NCI-H187 treated with DMSO at 0.1 percent for 48 hours (cell line): Measurements from ENCODE around the gene MTG1.

Experiments
- DNase-seq: peaks from one replicate; lab custom pipeline; 2025; lab: John Stamatoyannopoulos, UW

The MTG1 gene

DNA sequence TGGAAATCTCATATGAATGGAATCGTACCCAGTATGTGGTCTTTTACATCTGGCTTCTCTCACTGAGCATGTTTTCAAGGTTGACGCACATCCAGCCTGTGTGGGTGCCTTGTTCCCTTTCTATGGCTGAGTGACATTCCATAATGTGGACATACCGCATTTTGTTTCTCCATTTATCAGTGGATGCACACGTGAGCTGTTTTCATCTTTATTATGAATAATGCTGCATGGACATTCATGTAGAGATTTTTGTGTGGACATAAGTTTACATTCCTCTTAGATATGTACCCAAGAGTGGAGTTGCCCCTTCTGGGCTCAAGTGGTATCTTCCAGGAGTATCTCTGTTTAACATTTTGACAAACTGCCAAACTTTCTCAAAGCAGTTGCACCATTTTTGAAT is 58.5 kb downstream of the MTG1 start:
- DNase-seq = no peak

DNA sequence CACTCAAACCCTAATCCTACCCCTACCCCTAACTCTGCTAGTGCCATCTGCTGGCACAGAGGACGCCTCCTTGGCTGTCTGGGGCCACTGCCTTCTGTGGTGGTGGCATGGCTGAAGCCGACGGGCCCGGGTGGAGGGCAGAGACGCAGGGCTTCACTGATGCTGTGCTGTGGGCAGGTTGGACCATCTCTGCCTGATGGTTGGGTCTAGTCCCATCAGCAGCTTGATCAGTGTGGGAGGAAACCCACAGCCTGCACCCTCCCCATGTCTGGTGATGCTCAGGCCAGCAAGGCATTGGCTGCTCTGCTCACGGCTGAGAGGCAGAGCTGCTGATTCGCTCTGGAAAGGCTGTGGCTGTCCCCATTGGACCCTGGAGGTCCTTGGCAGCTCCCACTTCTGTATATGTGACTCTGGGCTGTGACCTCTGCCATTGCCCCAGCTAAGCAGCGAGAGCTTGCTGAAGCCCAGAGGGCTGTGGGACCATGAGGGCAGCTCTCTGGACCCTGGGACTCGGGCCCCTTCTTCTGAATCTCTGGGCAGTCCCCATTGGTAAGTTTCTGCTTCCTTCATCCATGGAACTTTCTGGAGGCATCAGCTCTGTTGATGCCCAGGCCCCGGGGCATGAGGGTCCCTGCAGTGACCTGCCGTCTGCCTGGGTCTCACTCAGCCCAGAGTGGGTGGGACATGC is 59.7 kb downstream of the MTG1 start, which contains the start of gene SCART1:
SCART1 (plus strand) TSS at position 430 of the 688 bp plus-strand sequence; CDS start at position 483, 53 bp downstream.
- DNase-seq = no peak

DNA sequence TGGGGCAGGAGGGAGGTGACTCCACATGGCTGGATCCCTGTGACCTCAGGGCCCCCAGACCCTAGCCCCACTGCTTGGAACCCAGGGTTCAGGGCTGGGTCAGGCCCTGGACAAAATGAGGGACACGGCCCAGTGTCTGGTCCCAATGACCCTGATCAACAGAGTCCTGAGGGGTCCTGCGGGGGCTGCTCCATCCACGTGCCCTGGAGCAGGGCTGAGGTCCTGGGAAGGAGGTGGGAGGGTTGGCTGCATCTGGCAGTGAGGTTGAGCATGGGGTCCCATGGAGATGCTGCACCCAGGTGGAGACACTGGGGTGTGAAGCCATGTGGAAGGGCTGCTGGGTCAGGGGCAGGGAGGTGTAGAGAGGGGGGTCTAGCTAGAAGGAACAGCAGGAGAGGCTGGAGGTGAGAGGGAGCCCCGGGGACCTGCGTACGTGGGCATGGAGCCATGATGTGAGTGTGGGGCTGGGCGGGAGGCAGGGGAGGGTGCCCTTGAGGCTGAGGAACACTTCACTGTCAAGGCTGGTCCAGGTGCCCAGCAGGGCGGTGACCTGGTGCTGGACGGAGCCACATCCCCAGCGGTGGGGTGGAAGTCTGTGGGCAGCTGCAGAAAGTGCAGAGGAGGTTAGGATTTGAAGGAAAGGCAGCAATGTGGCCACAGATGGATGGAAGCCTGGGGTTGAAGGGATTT is 60.4 kb downstream of the MTG1 start:
- DNase-seq = no peak

DNA sequence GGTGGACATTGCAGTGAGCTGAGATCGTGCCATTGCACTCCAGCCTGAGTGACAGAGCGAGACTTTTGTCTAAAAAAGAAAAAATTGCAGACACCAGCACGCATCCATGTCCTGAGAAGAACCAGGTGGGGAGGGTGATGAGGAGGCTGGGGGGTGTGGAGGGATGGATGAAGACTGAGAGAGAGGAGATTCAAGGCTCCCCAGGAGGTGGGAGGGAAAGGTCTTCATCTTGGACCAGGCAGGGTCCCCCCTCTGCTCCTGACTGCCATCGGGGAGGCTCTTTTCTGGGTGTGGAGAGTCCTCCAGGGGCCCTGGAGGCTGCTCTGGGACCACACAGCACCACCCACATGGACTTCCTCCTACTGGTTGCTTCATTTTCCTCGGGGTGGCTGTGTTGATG is 61.2 kb downstream of the MTG1 start:
- no peak for DNase-seq

DNA sequence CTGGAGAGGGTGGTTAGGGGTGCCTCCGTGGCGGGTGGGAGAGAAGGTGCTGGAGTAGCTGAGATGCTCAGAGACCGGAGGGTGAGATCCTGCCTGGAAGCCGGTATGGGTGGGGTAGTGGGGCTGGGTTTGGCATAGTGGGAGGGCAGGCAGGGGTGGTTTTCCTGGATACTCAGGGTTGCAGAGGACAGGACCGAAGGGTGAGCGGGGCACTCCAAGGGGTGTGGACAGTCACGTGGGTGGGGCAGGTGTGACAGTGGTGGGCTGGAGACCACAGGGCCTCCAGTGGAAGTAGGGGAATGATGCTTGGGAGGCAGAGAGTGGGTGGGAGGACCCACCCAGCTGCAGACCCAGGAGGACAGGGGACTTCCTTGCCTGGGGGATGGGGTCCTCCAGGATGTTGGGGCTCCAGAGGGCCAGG is 61.7 kb downstream of the MTG1 start:
- no peak for DNase-seq

DNA sequence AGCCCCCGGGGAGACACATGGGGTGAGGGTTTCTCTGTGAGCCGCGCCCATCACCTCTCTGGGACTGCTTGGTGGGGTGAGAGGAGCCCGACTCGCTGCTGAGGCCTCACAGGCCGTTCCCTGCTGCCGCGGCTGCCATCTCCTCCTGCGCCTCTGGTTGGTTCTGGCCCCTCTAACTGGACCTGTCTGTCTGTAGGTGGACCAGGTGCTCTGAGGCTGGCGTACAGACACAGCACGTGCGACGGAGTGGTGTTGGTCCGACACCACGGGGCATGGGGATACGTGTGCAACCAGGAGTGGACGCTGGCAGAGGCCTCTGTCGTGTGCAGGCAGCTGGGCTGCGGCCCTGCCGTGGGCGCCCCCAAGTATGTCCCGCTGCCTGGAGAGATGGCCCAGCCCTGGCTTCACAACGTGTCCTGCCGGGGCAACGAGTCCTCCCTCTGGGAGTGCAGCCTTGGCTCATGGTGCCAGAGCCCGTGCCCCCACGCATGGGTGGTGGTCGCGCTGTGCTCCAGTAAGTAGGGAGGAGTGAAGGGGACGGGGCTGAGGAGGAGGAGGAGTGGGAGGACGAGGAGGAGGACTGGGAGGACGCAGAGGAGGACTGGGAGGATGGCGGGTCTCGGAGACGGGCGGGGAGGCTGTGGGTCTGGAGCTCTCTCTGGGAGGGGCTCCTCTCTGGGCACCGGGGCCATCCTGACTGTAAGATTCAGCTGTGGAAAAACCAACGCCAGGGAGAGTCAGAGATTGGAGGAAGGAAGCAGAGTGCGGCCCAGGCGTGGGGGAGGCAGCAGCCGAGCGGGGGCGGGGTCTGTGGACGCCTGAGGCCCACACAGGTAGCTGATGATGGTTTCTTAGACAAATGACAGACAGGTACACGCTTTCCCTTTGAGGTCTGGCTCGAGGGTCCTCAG is 62.3 kb downstream of the MTG1 start:
- DNase-seq = no peak

DNA sequence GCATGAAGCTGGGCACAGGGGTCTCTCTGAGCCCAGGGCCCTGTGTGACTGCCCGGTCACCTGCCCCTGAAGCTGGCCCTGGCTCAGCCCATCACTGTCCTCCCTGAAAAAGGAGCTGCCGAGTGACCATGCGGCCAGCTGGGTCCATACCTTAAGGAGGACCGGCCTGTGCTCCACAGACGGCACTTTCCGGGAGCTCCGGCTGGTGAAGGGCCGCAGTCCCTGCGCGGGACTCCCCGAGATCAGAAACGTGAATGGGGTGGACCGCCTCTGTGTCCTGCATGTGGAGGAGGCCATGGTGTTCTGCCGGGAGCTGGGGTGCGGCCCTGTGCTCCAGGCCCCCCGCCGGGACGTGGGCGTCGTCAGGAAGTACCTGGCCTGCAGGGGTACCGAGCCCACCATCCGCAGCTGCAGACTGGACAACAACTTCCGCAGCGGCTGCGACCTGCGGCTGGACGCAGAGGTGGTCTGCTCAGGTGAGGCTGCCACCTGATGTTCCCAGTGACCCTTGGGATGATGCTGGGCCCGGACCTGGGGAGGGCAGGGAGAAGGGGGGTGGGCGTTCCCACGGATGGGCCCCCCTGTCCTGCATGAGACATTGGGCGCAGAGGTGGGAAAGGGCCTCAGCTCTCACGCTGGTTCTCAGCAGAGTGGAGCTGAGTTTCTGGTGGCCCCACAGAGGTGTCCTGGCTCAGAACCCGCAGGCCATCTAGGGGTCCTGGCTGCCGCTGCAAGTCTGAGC is 63.3 kb downstream of the MTG1 start:
- no peak for DNase-seq

DNA sequence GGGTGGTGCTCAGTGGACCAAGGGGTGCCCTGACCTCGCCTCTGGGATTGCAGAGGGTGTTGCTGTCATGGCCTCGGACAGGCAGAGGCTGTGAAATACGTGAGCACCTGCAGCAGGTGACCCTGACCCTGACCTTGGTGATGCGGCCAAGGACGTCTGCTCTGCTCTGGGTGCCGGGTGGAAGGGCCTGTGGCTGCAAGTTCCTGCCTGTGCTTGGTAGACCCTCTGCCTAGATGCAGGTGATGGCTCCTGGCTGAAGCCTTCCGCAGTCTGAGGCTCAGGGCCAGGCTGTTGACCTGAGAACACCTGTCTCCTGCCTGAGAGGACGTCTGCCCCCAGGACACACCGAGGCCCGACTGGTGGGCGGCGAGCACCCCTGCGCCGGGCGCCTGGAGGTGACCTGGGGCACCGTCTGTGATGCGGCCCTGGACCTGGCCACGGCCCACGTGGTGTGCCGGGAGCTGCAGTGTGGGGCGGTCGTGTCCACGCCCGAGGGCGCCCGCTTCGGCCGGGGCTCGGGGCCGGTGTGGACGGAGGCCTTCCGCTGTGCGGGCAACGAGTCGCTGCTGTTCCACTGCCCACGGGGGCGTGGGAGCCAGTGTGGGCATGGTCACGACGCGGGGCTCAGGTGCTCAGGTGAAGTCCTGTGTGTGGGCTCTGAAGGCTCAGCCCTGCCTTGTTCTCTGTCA is 64.2 kb downstream of the MTG1 start:
- DNase-seq = no peak

DNA sequence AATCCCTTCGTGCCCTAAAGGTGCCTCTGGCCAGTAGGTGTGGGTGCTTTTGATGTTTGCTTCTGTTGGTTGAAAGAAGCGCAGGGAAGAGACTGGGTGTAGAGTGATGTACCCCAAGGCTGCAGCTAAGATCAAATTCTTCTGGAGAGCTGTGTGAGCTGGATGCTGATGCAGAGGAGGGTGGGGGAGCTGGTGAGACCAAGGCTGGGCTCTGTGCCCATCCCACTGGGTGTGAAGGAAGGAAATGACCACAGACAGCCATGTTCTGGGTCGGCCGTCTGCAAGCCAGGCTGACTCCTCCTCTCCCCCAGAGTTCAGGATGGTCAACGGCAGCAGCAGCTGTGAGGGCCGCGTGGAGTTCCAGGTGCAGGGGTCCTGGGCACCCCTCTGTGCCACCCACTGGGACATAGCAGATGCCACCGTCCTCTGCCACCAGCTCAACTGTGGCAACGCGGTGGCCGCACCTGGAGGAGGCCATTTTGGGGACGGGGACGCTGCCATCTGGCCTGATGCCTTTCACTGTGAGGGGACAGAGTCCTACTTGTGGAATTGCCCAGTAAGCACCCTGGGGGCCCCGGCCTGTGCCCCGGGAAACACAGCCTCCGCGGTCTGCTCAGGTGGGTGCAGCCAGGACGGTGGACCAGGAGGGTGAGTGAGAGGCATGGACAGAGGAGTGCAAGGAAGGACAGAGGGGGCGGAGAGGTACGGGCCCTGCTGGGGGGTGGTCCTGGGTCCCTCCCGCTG is 64.9 kb downstream of the MTG1 start:
- no peak for DNase-seq

DNA sequence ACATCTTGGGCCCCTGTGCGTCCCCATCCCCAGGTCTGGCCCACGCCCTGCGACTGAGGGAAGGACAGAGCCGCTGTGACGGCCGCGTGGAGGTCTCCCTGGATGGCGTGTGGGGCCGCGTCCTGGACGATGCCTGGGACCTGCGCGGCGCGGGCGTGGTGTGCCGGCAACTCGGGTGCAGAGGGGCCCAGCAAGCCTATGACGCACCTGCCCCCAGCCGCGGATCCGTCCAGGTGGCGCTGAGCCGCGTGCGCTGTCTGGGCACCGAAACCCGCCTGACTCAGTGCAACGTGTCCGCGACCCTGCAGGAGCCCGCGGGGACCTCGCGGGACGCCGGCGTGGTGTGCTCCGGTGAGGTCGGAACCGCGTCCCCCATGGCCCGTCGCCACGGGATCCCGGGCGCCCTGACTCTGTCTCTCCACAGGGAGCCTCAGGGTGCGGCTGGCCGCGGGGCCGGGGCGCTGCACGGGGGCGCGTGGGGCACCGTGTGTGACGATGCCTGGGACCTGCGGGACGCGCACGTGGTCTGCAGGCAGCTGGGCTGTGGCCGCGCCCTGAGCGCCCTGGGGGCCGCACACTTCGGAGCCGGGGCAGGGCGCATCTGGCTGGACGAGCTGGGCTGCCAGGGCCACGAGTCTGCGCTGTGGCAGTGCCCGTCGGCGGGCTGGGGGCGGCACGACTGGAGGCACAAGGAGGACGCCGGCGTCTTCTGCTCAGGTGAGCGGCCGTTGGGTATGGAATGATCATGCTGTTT is 65.7 kb downstream of the MTG1 start:
- DNase-seq = no peak

DNA sequence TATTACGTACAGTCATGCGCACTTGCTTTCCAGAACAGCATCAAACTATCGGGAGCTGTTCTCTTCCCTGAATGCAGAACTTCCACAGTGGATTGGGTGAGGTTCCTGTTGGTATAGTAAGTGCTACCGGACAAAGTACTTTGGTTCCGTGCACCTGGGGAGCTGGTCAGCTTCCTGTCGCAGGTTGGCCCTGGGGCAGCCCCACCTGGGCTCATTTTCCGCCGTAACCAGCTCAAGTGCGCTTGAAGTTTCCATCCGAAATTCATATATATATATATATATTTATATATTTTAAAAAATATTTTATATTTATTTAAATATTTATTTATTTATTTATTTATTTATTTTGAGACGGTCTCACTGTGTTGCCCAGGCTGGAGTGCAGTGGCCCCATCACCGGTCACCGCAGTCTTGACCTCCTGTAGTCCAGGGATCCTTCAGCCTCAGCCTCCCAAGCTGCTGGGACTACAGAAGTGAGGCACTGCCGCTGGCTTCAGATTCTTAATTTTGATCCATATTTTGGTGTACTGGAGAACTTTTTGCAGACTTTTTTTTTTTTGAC is 66.3 kb downstream of the MTG1 start:
- DNase-seq = no peak

DNA sequence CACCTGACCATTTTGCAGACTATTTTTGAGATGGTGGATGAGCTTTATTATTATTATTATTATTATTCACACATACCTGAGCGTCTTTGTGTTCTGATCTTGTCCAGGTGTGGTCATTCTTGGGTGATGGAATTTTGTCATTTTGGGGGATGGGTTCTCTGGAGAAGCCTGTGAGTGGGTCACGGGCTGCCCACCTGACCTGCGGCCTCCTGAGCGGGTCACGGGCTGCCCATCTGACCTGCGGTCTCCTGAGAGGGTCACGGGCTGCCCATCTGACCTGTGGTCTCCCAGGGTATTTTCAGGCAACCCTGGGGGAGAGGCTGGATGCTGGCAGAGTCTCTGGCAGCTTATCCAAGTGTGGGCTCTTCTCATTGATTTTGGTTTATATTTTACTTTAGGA is 67.1 kb downstream of the MTG1 start:
- no peak for DNase-seq

DNA sequence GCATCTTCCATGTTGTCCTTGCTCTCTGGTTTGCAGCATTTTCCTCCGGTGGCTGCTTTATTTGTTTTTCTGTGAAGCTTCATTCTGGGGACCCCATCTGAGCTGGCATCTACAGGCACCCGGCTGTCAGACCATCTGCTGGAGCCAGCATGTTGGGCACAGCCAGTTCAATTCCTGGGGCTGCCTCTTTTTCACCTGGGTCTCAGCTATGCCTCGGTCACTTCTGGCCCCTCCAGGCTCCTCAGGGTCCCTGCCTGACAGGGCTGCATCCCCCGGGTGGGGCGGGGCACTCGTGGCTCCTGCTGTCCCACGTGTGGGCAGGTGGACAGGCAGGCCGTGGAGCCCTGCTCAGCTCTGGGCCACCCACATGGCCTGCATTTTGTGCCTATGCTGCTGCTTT is 67.9 kb downstream of the MTG1 start:
- no peak for DNase-seq

DNA sequence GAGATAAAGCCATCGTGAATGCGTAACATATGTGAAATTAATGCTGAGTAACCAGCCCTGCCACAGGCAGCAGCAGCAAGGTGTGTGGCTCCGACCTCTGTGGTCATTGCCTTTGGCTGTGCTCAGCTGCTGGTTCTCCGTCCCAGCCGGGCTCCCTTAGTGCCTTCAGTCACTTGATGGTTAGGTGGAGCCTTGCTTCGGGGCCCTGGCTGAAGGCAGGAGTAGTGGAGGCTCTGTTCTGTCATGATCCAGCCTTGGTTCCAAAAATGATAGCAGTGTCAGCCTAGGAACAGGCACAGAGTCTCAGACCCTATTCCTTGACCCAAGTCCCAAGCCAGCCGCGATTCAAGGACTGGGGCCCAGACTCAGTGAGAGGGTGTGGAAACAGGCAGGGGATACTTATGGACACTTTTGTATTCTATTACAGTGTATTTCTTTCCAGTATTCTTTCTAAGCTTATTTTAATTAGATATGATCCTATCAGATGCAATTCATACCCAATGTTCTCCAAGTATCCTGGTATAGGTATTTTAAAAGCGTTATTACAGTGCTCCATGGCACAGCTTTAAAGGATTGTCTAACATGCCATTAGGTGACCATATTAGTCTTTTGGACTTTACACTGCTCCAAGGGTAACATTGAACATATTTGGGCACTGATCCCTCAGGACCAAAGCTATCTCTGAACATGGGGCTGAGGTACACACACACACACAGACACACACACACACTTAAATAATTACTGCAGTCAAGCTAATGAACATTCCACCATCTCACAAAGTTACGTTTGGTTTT is 68.8 kb downstream of the MTG1 start:
- no peak for DNase-seq

DNA sequence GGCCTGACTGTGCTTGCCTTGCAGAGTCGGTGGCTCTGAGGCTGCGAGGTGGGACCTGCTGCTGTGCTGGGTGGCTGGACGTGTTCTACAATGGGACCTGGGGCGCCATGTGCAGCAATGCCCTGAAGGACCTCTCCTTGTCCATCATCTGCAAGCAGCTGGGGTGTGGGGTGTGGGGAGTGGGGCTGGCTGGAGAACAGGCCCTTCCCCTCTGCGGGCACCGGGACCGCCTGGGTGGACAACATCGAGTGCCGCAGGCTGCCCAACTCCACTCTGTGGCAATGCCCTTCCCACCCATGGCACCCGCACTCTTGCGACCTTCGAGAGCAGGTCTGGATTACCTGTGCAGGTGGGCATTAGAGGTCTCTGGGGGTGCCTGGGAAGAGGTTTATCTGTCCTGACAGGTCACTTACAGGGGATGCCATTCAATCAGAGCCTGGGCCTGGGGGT is 70.7 kb downstream of the MTG1 start:
- no peak for DNase-seq

DNA sequence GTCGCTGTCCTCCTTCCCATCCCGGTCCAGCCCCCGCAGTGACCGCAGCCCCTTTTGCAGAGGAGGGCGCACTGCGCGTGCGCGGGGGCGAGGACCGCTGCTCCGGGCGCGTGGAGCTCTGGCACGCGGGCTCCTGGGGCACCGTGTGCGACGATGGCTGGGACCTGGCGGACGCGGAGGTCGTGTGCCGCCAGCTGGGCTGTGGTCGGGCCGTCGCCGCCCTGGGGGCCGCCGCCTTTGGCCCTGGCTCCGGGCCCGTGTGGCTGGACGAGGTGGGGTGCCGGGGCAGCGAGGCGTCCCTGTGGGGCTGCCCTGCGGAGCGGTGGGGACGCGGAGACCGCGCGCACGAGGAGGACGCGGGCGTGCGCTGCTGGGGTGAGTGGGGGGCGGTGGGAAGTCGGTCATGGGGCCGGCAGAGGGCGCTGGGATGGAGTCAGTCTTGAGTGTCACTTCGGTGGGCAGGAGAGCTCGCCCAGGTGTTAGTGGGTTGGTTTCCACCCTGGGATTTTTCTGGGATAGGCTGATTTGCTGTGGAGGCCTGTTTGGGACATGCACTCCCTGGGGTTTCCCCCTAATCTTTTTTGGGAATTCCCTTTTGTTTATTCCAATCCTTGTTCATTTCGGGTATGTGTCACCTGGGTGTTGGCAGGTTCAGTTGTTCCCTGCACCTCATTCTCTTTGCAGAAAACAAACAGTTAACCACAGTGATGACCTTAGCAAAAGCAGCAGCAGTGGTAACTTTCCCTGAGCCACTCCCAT is 71.4 kb downstream of the MTG1 start:
- DNase-seq = no peak

DNA sequence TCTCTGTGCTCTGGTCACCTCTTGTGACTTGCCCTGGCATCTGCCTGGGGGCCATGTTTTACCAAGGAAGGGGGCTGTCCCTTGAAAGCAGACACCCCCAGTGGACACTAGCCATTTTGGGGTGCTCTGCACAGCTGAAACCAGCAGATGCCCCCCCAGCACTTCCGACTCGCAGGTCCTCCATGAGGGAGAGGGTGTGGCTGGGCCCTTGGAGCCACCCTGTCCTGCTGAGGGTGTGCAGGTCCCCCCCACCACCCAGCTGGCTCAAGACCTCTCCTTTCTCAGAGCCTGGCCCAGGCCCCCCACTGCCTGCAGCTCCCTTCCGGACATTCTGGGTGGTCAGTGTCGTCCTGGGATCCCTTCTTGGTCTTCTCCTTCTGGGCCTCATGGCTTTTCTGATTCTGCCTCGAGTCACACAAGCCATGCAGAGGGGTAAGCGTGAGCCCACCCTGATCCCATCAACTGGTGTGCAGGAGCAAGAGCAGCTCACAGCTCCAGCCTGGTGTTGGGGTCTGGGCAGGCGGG is 72.1 kb downstream of the MTG1 start:
- no peak for DNase-seq
